HCT116 (cell line): ENCODE results near the gene RIMS1. TPM values are rescaled to one million over a fixed set of nuclear protein-coding genes. Genes with fewer than 3 reads are reported as not detected.

Source experiments
- ATAC-seq: fragments of 200-7000 bp; cut with Tn5 transposase; 2 replicates; pipeline ENCODE4 v1.9.1; 2020; ENCODE audit warnings: mild to moderate bottlenecking, moderate library complexity
- BruUV-seq: library from RNA; stranded (reverse); fragments of 400-500 nt; replicated peaks from 2 replicates; lab custom pipeline; 2021; lab: Mats Ljungman, UMichigan
- CTCF ChIA-PET: fragments of 300-600 bp; sonication (Branson Sonifier 250); formaldehyde crosslinking; loops from one replicate; lab custom pipeline; 2021; ENCODE audit warnings: antibody characterized with exemption; lab: Charles Lee
- POLR2A ChIA-PET: fragments of 300-600, 350-600 bp; sonication (Branson Sonifier 250); formaldehyde crosslinking; loops from one replicate; lab custom pipeline; 2021; ENCODE audit warnings: antibody characterized with exemption; lab: Charles Lee
- RAD21 ChIA-PET, 2 experiments: fragments of 300-600 bp; sonication (Branson Sonifier 250); formaldehyde crosslinking; loops; one replicate each; lab custom pipeline; 2023; ENCODE audit warnings: low total read pairs in 2 of 2; ENCODE audit not compliant: uncharacterized antibody in 2 of 2, unreplicated experiment in 2 of 2, low non-redundant PET in 1 of 2; lab: Charles Lee
- DNase-seq: peaks from one replicate; pipeline ENCODE4 v3.0.0-alpha.2; 2010; ENCODE audit warnings: low read depth, low spot score
- H2AFZ ChIP-seq: fragments of 200-600 bp; shearing (Covaris generic), sonication (generic); 2 replicates; pipeline ENCODE4 v1.6.1; 2017; ENCODE audit warnings: low read depth, mixed run types, mixed read lengths, antibody characterized with exemption, low read length; ENCODE audit not compliant: poor library complexity, severe bottlenecking
- H3K27ac ChIP-seq: 2 replicates; pipeline ENCODE4 v1.5.1; 2012; ENCODE audit warnings: low read depth, low read length
- H3K27me3 ChIP-seq: fragments of 200-600 bp; sonication (generic); 2 replicates; pipeline ENCODE4 v1.6.1; 2016; ENCODE audit warnings: mixed run types, low read length, mixed read lengths; ENCODE audit not compliant: insufficient read depth
- H3K36me3 ChIP-seq, 2 experiments: fragments of 200-500 bp in 1 of 2; fragments of 200-600 bp in 1 of 2; sonication (Bioruptor generic) in 1 of 2; sonication (generic) in 1 of 2; 2 replicates each; pipeline versions ENCODE4 v1.5.1 to v1.6.1; 2014 to 2016; ENCODE audit warnings: low read length in 2 of 2, inconsistent platforms in 1 of 2, mixed read lengths in 1 of 2, mixed run types in 1 of 2; ENCODE audit not compliant: insufficient read depth in 2 of 2, control insufficient read depth in 1 of 2
- H3K4me1 ChIP-seq, 2 experiments: fragments of 200-600 bp in 1 of 2; sonication (generic) in 1 of 2; 2 replicates each; pipeline versions ENCODE4 v1.5.1 to v1.6.1; 2012 to 2017; ENCODE audit warnings: low read length in 2 of 2, inconsistent platforms in 1 of 2, mild to moderate bottlenecking in 1 of 2, mixed read lengths in 1 of 2, mixed run types in 1 of 2, moderate library complexity in 1 of 2; ENCODE audit not compliant: insufficient read depth in 2 of 2, control insufficient read depth in 1 of 2
- H3K4me2 ChIP-seq: fragments of 200-600 bp; sonication (generic); 2 replicates; pipeline ENCODE4 v1.6.1; 2017; ENCODE audit warnings: mixed run types, low read length, mixed read lengths
- H3K4me3 ChIP-seq, 2 experiments: fragments of 200-600 bp in 1 of 2; sonication (generic) in 1 of 2; replicated peaks in 1 of 2; 2 replicates each; pipeline ENCODE4 v1.5.1; 2011 to 2016; ENCODE audit warnings: low read length in 2 of 2, control low read depth in 1 of 2, low read depth in 1 of 2, mild to moderate bottlenecking in 1 of 2, mixed read lengths in 1 of 2, mixed run types in 1 of 2
- H3K79me2 ChIP-seq: fragments of 200-600 bp; sonication (generic); 2 replicates; pipeline ENCODE4 v1.6.1; 2017; ENCODE audit warnings: mild to moderate bottlenecking, mixed run types, low read length, moderate library complexity, mixed read lengths; ENCODE audit not compliant: insufficient read depth
- H3K9ac ChIP-seq: fragments of 200-600 bp; sonication (generic); 2 replicates; pipeline ENCODE4 v1.6.1; 2016; ENCODE audit warnings: low read length, mixed read lengths
- H3K9me2 ChIP-seq: fragments of 200-600 bp; sonication (generic), shearing (Covaris generic); 2 replicates; pipeline ENCODE4 v1.6.1; 2017; ENCODE audit warnings: mixed run types, mild to moderate bottlenecking, moderate library complexity; ENCODE audit not compliant: insufficient read depth
- H3K9me3 ChIP-seq, 2 experiments: fragments of 200-500 bp in 1 of 2; fragments of 200-600 bp in 1 of 2; sonication (Bioruptor generic) in 1 of 2; sonication (generic) in 1 of 2; 2 replicates each; pipeline ENCODE4 v1.6.1; 2014 to 2017; ENCODE audit warnings: low read length in 2 of 2, mixed read lengths in 2 of 2, inconsistent platforms in 1 of 2, low read depth in 1 of 2, mild to moderate bottlenecking in 1 of 2, mixed run types in 1 of 2, moderate library complexity in 1 of 2; ENCODE audit not compliant: control insufficient read depth in 1 of 2, insufficient read depth in 1 of 2
- H4K20me1 ChIP-seq: fragments of 200-600 bp; sonication (generic), shearing (Covaris generic); 2 replicates; pipeline ENCODE4 v1.6.1; 2017; ENCODE audit warnings: mixed run types, mild to moderate bottlenecking, moderate library complexity; ENCODE audit not compliant: insufficient read depth
- CBX3 ChIP-seq: IDR thresholded peaks from 2 replicates; pipeline ENCODE4 v1.6.1; 2012; ENCODE audit warnings: low read depth
- CTCF ChIP-seq, 3 experiments: fragments of 200-600 bp in 1 of 3; sonication (generic) in 1 of 3; IDR thresholded peaks in 2 of 3; conservative IDR thresholded peaks in 1 of 3; 2 replicates each; pipeline ENCODE4 v1.5.1; 2012 to 2017; ENCODE audit warnings: low read depth in 2 of 3, low read length in 2 of 3, antibody characterized with exemption in 1 of 3, borderline replicate concordance in 1 of 3, control low read depth in 1 of 3, mild to moderate bottlenecking in 1 of 3, mixed read lengths in 1 of 3, mixed run types in 1 of 3, moderate library complexity in 1 of 3; ENCODE audit not compliant: insufficient read depth in 1 of 3
- EGR1 ChIP-seq: IDR thresholded peaks from 2 replicates; pipeline ENCODE4 v1.6.1; 2012; ENCODE audit warnings: low read depth
- ELF1 ChIP-seq: IDR thresholded peaks from 2 replicates; pipeline ENCODE4 v1.6.1; 2012; ENCODE audit warnings: low read depth, borderline replicate concordance
- FOSL1 ChIP-seq: IDR thresholded peaks from 2 replicates; pipeline ENCODE4 v1.6.1; 2012; ENCODE audit warnings: low read depth
- JUND ChIP-seq: IDR thresholded peaks from 2 replicates; pipeline ENCODE4 v1.6.1; 2012
- MAX ChIP-seq: IDR thresholded peaks from 2 replicates; pipeline ENCODE4 v1.6.1; 2012
- SRF ChIP-seq: IDR thresholded peaks from 2 replicates; pipeline ENCODE4 v1.6.1; 2012; ENCODE audit warnings: low read depth
- ZFX ChIP-seq: fragments of 450-650 bp; IDR thresholded peaks from 2 replicates; pipeline ENCODE4 v1.6.1; 2017
- intact Hi-C: fragments of 100-400 bp; cut with micrococcal nuclease; formaldehyde crosslinking; loops from 2 replicates; pipeline ENCODE4 v1.10.0; 2022
- total RNA-seq: library from RNA; stranded (reverse); gene quantifications from one replicate; pipeline ENCODE4 v1.2.1, GENCODE V29; 2021; ENCODE audit not compliant: unreplicated experiment

Gene RIMS1
- total RNA-seq, 1 experiment from 2014 or later = not detected

- no peak for TF ChIP-seq MAX
- no peak for TF ChIP-seq FOSL1
- no peak for TF ChIP-seq EGR1
- no peak for TF ChIP-seq JUND
- no peak for TF ChIP-seq ZFX
- H3K27me3 ChIP-seq = no peaks in the 10 kb centered on the region
- RAD21 ChIA-PET = no interaction called here
- no peaks in the 10 kb centered on the region for H3K9me2 ChIP-seq
- ATAC-seq (no peak), DNase-seq (no peak)
- H2AFZ ChIP-seq = no peak overlapping the region
- H3K9me3 ChIP-seq = peaks cover 0 to 3% of the 10 kb centered on the region in 2 experiments; a peak in 2 of 4 replicates
- no peaks in the 10 kb centered on the region for H3K36me3 ChIP-seq
- POLR2A ChIA-PET = no interaction called here
- no peak overlapping the region for H3K4me2 ChIP-seq
- H3K9ac ChIP-seq = no peak overlapping the region
- H4K20me1 ChIP-seq = no peaks in the 10 kb centered on the region
- no peaks in the 10 kb centered on the region for H3K4me1 ChIP-seq
- CTCF ChIA-PET = no interaction called here
- no peak overlapping the region for H3K4me3 ChIP-seq
- no TSS peak for BruUV-seq
- H3K27ac ChIP-seq = no peak overlapping the region
- intact Hi-C loops = no loop called here
- H3K79me2 ChIP-seq = no peaks in the 10 kb centered on the region
These were observed 150.7 kb downstream of the RIMS1 start for GRCh38 chr6:72037006-72037405.

- no TSS peak for BruUV-seq
- no peak overlapping the region for H3K27ac ChIP-seq
- no peaks in the 10 kb centered on the region for H3K4me1 ChIP-seq
- TF ChIP-seq SRF (no peak), CTCF (IDR thresholded peaks at IDR 0.05 in 2 of 3, conservative IDR thresholded peaks at IDR 0.05 in 1 of 3; ENCODE audit: borderline replicate concordance in 1 of 3, insufficient read depth in 1 of 3, low read depth in 2 of 3, low read length in 2 of 3) (no peak), CBX3 (no peak), ELF1 (no peak)
- TF ChIP-seq, all 23 proteins: peak for 0
- H2AFZ ChIP-seq = no peak overlapping the region
- ATAC-seq (no peak), DNase-seq (no peak)
- no peaks in the 10 kb centered on the region for H3K27me3 ChIP-seq
- peaks cover 0 to 3% of the 10 kb centered on the region in 2 experiments; a peak in 2 of 4 replicates for H3K9me3 ChIP-seq
- H4K20me1 ChIP-seq = no peaks in the 10 kb centered on the region
- H3K9me2 ChIP-seq = no peaks in the 10 kb centered on the region
- ChIA-PET POLR2A (no interaction called here), RAD21 (no interaction called here), CTCF (no interaction called here)
- intact Hi-C loops = no loop called here
- no peak overlapping the region for H3K4me2 ChIP-seq
- H3K79me2 ChIP-seq = no peaks in the 10 kb centered on the region
- H3K36me3 ChIP-seq = no peaks in the 10 kb centered on the region
- H3K9ac ChIP-seq = no peak overlapping the region
- no peak overlapping the region for H3K4me3 ChIP-seq
These were observed 153.8 kb downstream of the RIMS1 start for GRCh38 chr6:72040111-72040510.
